ENCODE results near the gene PRKG1.

- TF ChIP-seq CTCF (IDR thresholded peaks at IDR 0.05) (no peak), POLR2A (IDR thresholded peaks at IDR 0.05) (no peak)
Observed at GRCh38 chr10:51821045-51821444, 746.8 kb downstream of the PRKG1 start.
